ENCODE results near the gene BTG3. TPM values are rescaled to one million over a fixed set of nuclear protein-coding genes. Genes with fewer than 3 reads are reported as not detected.

Gene BTG3
- total and polyA plus RNA-seq, 9 donors, result 16.7 to 181 (median 24.5) TPM

DNA sequence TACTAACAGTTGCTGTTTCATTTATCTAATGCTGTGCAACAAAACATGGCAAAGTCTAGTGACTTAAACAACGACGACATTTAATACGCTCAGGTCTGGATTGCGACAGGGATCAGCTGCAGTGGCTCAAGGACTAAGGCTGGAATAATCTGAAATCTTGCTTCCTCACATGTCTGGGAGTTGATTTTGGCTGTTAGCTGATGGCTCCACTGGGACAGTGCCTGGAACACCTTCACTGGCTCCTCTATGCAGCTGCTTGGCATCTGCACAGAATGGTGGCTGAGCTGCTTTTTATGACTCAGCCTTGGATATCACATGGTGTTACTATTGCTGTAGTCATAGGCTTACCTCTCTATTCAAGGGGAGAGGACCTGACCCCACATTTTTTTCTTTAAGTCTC lies 24.0 kb upstream of the BTG3 start:
- TF ChIP-seq POLR2A (IDR thresholded peaks at IDR 0.05) (no peak), EP300 (IDR thresholded peaks at IDR 0.05) (no peak)
- TF ChIP-seq, protein P1, sequence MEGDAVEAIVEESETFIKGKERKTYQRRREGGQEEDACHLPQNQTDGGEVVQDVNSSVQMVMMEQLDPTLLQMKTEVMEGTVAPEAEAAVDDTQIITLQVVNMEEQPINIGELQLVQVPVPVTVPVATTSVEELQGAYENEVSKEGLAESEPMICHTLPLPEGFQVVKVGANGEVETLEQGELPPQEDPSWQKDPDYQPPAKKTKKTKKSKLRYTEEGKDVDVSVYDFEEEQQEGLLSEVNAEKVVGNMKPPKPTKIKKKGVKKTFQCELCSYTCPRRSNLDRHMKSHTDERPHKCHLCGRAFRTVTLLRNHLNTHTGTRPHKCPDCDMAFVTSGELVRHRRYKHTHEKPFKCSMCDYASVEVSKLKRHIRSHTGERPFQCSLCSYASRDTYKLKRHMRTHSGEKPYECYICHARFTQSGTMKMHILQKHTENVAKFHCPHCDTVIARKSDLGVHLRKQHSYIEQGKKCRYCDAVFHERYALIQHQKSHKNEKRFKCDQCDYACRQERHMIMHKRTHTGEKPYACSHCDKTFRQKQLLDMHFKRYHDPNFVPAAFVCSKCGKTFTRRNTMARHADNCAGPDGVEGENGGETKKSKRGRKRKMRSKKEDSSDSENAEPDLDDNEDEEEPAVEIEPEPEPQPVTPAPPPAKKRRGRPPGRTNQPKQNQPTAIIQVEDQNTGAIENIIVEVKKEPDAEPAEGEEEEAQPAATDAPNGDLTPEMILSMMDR (IDR thresholded peaks at IDR 0.05), result no peak
- no peak for DNase-seq
- Histone ChIP-seq H3K36me3 (no peaks in the 10 kb centered on the region), H3K4me1 (ENCODE audit: insufficient read depth) (no peaks in the 10 kb centered on the region), H3K27ac (no peak overlapping the region), H3K27me3 (no peaks in the 10 kb centered on the region), H3K9me3 (no peaks in the 10 kb centered on the region), H3K4me3 (no peak overlapping the region)
- intact Hi-C loops (cut with DNase I), result no loop called here
- WGBS, 3 donors, result 72 to 85% (median 79%) methylated on average over 4 of the region's 4 CpGs

DNA sequence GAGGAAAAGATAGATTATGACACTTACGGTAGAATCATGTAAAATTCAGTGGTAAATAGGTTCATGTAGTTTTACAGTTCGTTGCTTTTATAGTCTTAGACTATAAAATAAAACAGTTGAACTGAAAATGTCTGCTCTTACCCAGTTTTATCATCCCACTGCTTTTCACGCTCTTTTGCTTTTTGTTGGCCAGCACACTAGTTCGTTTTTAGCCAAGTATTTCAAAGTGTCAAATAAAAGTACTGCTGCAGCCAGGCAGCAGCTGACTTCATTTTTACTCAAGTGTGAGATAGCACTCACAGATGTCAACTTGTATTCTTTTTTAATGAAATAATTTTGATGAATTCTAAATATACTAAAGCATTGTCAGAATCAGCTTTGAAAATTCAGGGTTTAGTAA lies 18.5 kb upstream of the BTG3 start:
- no peaks in the 10 kb centered on the region for H3K4me1 ChIP-seq (ENCODE audit: insufficient read depth)
- TF ChIP-seq POLR2A (IDR thresholded peaks at IDR 0.05), result no peak
- TF ChIP-seq, protein P1 (IDR thresholded peaks at IDR 0.05), result no peak
- no peak for TF ChIP-seq EP300 (IDR thresholded peaks at IDR 0.05)
- H3K27ac ChIP-seq, result no peak overlapping the region
- 16 to 25% (median 16%) methylated on average over 4 of the region's 4 CpGs for WGBS, 3 donors
- no peaks in the 10 kb centered on the region for H3K36me3 ChIP-seq
- H3K4me3 ChIP-seq, result no peak overlapping the region
- no peaks in the 10 kb centered on the region for H3K9me3 ChIP-seq
- H3K27me3 ChIP-seq, result no peaks in the 10 kb centered on the region
- intact Hi-C loops (cut with DNase I), result no loop called here
- no peak for DNase-seq

DNA sequence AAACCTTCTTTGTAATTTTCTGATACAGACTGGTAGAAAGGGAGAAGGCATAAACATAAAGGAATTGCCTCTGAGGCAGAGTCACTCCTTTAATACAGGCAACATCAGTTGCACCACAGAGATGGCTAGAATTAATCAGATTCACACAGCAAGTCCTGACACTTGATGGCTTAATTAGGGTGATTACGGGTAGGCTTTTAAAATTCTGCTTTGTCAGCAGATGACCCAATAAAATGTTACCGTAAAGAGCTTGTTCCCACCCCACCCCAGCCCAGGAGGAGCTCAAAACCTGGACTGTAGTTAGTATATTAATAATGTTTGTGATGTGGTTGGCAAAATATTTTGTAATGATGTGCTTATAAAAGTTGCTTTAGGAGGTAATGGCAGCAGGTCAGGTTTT lies 9.3 kb upstream of the BTG3 start:
- TF ChIP-seq, protein P1 (IDR thresholded peaks at IDR 0.05), result no peak
- TF ChIP-seq EP300 (IDR thresholded peaks at IDR 0.05), result no peak
- no peaks in the 10 kb centered on the region for H3K27me3 ChIP-seq
- no peak overlapping the region for H3K27ac ChIP-seq
- no peaks in the 10 kb centered on the region for H3K36me3 ChIP-seq
- WGBS, 3 donors, result 38 to 56% (median 53%) methylated on average over 2 of the region's 2 CpGs
- intact Hi-C loops (cut with DNase I), result no loop called here
- no peaks in the 10 kb centered on the region for H3K4me1 ChIP-seq (ENCODE audit: insufficient read depth)
- H3K4me3 ChIP-seq, result no peak overlapping the region
- no peaks in the 10 kb centered on the region for H3K9me3 ChIP-seq
- no peak for DNase-seq

DNA sequence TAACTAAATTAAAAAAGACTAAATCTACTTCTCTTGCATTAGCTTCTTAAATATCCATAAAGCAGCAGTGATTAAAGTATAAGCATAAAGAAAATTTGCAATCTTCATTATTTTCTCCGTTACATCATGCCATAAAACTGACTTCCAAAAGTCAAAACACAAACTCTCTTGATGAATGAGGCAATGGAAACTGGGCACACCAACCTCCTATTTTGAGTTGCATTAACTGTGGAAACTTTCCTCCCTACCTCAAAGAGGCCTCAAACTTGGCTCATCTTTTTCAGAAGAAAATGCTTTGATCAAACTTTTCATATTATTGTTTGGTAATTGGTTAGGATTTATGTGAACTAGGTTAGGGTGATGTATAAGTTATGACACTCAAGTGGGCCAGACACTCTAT lies 4.1 kb upstream of the BTG3 start:
- TF ChIP-seq POLR2A (IDR thresholded peaks at IDR 0.05), result no peak
- no peak for TF ChIP-seq EP300 (IDR thresholded peaks at IDR 0.05)
- TF ChIP-seq, protein P1 (IDR thresholded peaks at IDR 0.05), result no peak
- Histone ChIP-seq H3K27me3 (no peaks in the 10 kb centered on the region), H3K27ac (no peak overlapping the region), H3K4me1 (ENCODE audit: insufficient read depth) (peaks cover 2% of the 10 kb centered on the region), H3K9me3 (no peaks in the 10 kb centered on the region), H3K36me3 (no peaks in the 10 kb centered on the region), H3K4me3 (no peak overlapping the region)
- intact Hi-C loops (cut with DNase I), result no loop called here
- 61 to 84% (median 77%) methylated on average over 1 of the region's 1 CpG for WGBS, 3 donors
- no peak for DNase-seq
